Mesenchymal stem cell (in vitro differentiated cells and primary cell): ENCODE results near the gene PEMT.
A peak's percentile ranks its signal among the peaks of the same experiment; 100 is the strongest.

ENCODE experiments used
- DNase-seq: peaks from one replicate; pipeline ENCODE4 v3.0.0-alpha.2; 2013
- H2AFZ ChIP-seq: one replicate; pipeline ENCODE4 v1.6.1; 2013; ENCODE audit warnings: low read depth, mild to moderate bottlenecking, control low read depth, inconsistent platforms, low read length, moderate library complexity
- H2AK5ac ChIP-seq: 2 replicates; pipeline ENCODE4 v1.6.1; 2013; ENCODE audit warnings: low read length, moderate library complexity, mild to moderate bottlenecking, inconsistent platforms; ENCODE audit not compliant: severe bottlenecking
- H2BK120ac ChIP-seq: one replicate; pipeline ENCODE4 v1.6.1; 2013; ENCODE audit warnings: low read depth, mild to moderate bottlenecking, inconsistent platforms, low read length, moderate library complexity
- H2BK12ac ChIP-seq, 2 experiments: one replicate each; pipeline ENCODE4 v1.6.1; 2013; ENCODE audit warnings: inconsistent platforms in 2 of 2, low read length in 2 of 2, mild to moderate bottlenecking in 2 of 2, moderate library complexity in 2 of 2, control low read depth in 1 of 2
- H2BK15ac ChIP-seq: one replicate; pipeline ENCODE4 v1.6.1; 2013; ENCODE audit warnings: mild to moderate bottlenecking, low read depth, inconsistent platforms; ENCODE audit not compliant: poor library complexity, severe bottlenecking
- H2BK5ac ChIP-seq: 2 replicates; pipeline ENCODE4 v1.6.1; 2013; ENCODE audit warnings: low read depth, mild to moderate bottlenecking, low read length, control low read depth, inconsistent platforms; ENCODE audit not compliant: poor library complexity, severe bottlenecking
- H3K14ac ChIP-seq, 2 experiments: one replicate each; pipeline ENCODE4 v1.6.1; 2013; ENCODE audit warnings: inconsistent platforms in 2 of 2, low read length in 2 of 2, control low read depth in 1 of 2, mild to moderate bottlenecking in 1 of 2, moderate library complexity in 1 of 2
- H3K18ac ChIP-seq, 2 experiments: one replicate each; pipeline ENCODE4 v1.6.1; 2013; ENCODE audit warnings: inconsistent platforms in 2 of 2, low read length in 2 of 2, control low read depth in 1 of 2, low read depth in 1 of 2, mild to moderate bottlenecking in 1 of 2
- H3K23ac ChIP-seq, 2 experiments: one replicate each; pipeline ENCODE4 v1.6.1; 2013; ENCODE audit warnings: inconsistent platforms in 2 of 2, low read length in 2 of 2, mild to moderate bottlenecking in 2 of 2, moderate library complexity in 2 of 2, control low read depth in 1 of 2
- H3K27ac ChIP-seq: 2 replicates; pipeline ENCODE4 v1.5.1; 2013; ENCODE audit warnings: mild to moderate bottlenecking, moderate library complexity, low read length, control low read depth, inconsistent platforms; ENCODE audit not compliant: poor library complexity, severe bottlenecking
- H3K27me3 ChIP-seq, 2 experiments: 2 replicates each; pipeline versions ENCODE4 v1.6.1 to v1.7.0; 2013; ENCODE audit warnings: low read length in 2 of 2, mild to moderate bottlenecking in 2 of 2, moderate library complexity in 2 of 2, control low read depth in 1 of 2, inconsistent platforms in 1 of 2; ENCODE audit not compliant: control insufficient read depth in 1 of 2, insufficient read depth in 1 of 2
- H3K36me3 ChIP-seq, 2 experiments: 2 replicates each; pipeline versions ENCODE4 v1.6.1 to v1.7.0; 2013; ENCODE audit warnings: low read length in 2 of 2, control low read depth in 1 of 2, inconsistent platforms in 1 of 2, low read depth in 1 of 2, mild to moderate bottlenecking in 1 of 2; ENCODE audit not compliant: insufficient read depth in 2 of 2, control insufficient read depth in 1 of 2
- H3K4ac ChIP-seq, 2 experiments: one replicate each; pipeline ENCODE4 v1.6.1; 2013; ENCODE audit warnings: inconsistent platforms in 2 of 2, low read length in 2 of 2, mild to moderate bottlenecking in 2 of 2, moderate library complexity in 2 of 2, control low read depth in 1 of 2, low read depth in 1 of 2
- H3K4me1 ChIP-seq: 2 replicates; pipeline ENCODE4 v1.6.1; 2013; ENCODE audit warnings: low read depth, low read length, control low read depth; ENCODE audit not compliant: control insufficient read depth, insufficient read depth
- H3K4me2 ChIP-seq: 2 replicates; pipeline ENCODE4 v1.6.1; 2013; ENCODE audit warnings: low read length, mild to moderate bottlenecking, inconsistent platforms; ENCODE audit not compliant: poor library complexity, severe bottlenecking
- H3K4me3 ChIP-seq, 2 experiments: 2 replicates each; pipeline versions ENCODE4 v1.5.1 to v1.7.0; 2013; ENCODE audit warnings: low read length in 2 of 2, mild to moderate bottlenecking in 2 of 2, control low read depth in 1 of 2, low read depth in 1 of 2; ENCODE audit not compliant: insufficient read depth in 1 of 2
- H3K79me1 ChIP-seq: replicated peaks from 2 replicates; pipeline ENCODE4 v1.6.1; 2013; ENCODE audit warnings: mild to moderate bottlenecking, control low read depth, low read length, inconsistent platforms; ENCODE audit not compliant: poor library complexity, severe bottlenecking
- H3K9ac ChIP-seq: 2 replicates; pipeline ENCODE4 v1.7.0; 2013; ENCODE audit warnings: mild to moderate bottlenecking, low read length, moderate library complexity
- H3K9me3 ChIP-seq: 2 replicates; pipeline ENCODE4 v1.7.0; 2013; ENCODE audit warnings: mild to moderate bottlenecking, low read length; ENCODE audit not compliant: control insufficient read depth
- H4K8ac ChIP-seq: one replicate; pipeline ENCODE4 v1.6.1; 2013; ENCODE audit warnings: inconsistent platforms, mild to moderate bottlenecking, low read length, moderate library complexity
- H4K91ac ChIP-seq: one replicate; pipeline ENCODE4 v1.6.1; 2013; ENCODE audit warnings: mild to moderate bottlenecking, low read length, inconsistent platforms
- WGBS: methylation state at CpG from one replicate; pipeline ENCODE4 v1.1.7; 2013; ENCODE audit warnings: mixed read lengths; 5-methylcytosine and 5-hydroxymethylcytosine counted together

Gene PEMT

GRCh38 chr17:17468217-17469010 lies 123.1 kb downstream of the PEMT start:
- Histone ChIP-seq H3K27me3 (peaks cover 46 to 59% of the 10 kb centered on the region in 2 experiments), H3K36me3 (no peaks in the 10 kb centered on the region), H3K18ac (no peak overlapping the region), H2BK15ac (no peak overlapping the region), H3K4ac (no peak overlapping the region), H3K27ac (no peak overlapping the region), H4K8ac (no peak overlapping the region), H3K4me1 (no peaks in the 10 kb centered on the region), H2BK5ac (no peak overlapping the region), H2BK120ac (no peak overlapping the region), H4K91ac (no peak overlapping the region), H2AFZ (no peak overlapping the region), H3K4me3 (peak overlapping the region in 1 of 2 experiments; percentile 17), H3K14ac (no peak overlapping the region), H3K9me3 (no peaks in the 10 kb centered on the region), H3K9ac (no peak overlapping the region), H3K23ac (no peak overlapping the region), H2BK12ac (no peak overlapping the region), H2AK5ac (no peak overlapping the region), H3K79me1 (no peaks in the 10 kb centered on the region), H3K4me2 (no peak overlapping the region)
- 75% methylated on average over 5 of the region's 5 CpGs for WGBS
- no peak for DNase-seq

- Histone ChIP-seq H3K4ac (no peak overlapping the region), H2BK120ac (no peak overlapping the region), H2AK5ac (no peak overlapping the region), H3K4me1 (no peaks in the 10 kb centered on the region), H2BK15ac (no peak overlapping the region), H3K4me2 (no peak overlapping the region), H4K8ac (no peak overlapping the region), H3K9me3 (no peaks in the 10 kb centered on the region), H4K91ac (no peak overlapping the region), H3K9ac (no peak overlapping the region), H2AFZ (no peak overlapping the region), H3K18ac (no peak overlapping the region), H3K4me3 (peak overlapping the region in 1 of 2 experiments; percentile 17), H3K36me3 (no peaks in the 10 kb centered on the region), H3K79me1 (no peaks in the 10 kb centered on the region), H3K27me3 (peaks cover 49 to 58% of the 10 kb centered on the region in 2 experiments), H3K14ac (no peak overlapping the region), H3K23ac (no peak overlapping the region), H2BK12ac (no peak overlapping the region), H3K27ac (no peak overlapping the region), H2BK5ac (no peak overlapping the region)
- DNase-seq: no peak
- WGBS: 54% methylated on average over 5 of the region's 5 CpGs
Observed at GRCh38 chr17:17467720-17468119, 123.8 kb downstream of the PEMT start.

GRCh38 chr17:17467016-17467415 lies 124.5 kb downstream of the PEMT start:
- no peak overlapping the region for H3K9ac ChIP-seq
- no peak overlapping the region for H2BK12ac ChIP-seq
- no peaks in the 10 kb centered on the region for H3K79me1 ChIP-seq
- H3K27ac ChIP-seq: no peak overlapping the region
- no peaks in the 10 kb centered on the region for H3K9me3 ChIP-seq
- H3K4me1 ChIP-seq: peaks cover 2% of the 10 kb centered on the region
- no peak for DNase-seq
- H3K4me3 ChIP-seq: no peak overlapping the region
- peak overlapping the region in 1 of 2 experiments; percentile 74 for H3K23ac ChIP-seq
- H3K4me2 ChIP-seq: no peak overlapping the region
- H3K4ac ChIP-seq: no peak overlapping the region
- H2AK5ac ChIP-seq: no peak overlapping the region
- H3K18ac ChIP-seq: no peak overlapping the region
- no peak overlapping the region for H4K8ac ChIP-seq
- no peaks in the 10 kb centered on the region for H3K36me3 ChIP-seq
- no peak overlapping the region for H3K14ac ChIP-seq
- H2BK120ac ChIP-seq: no peak overlapping the region
- H3K27me3 ChIP-seq: peaks cover 46 to 60% of the 10 kb centered on the region in 2 experiments
- H2BK5ac ChIP-seq: no peak overlapping the region
- WGBS: 77% methylated on average over 5 of the region's 5 CpGs
- no peak overlapping the region for H4K91ac ChIP-seq
- no peak overlapping the region for H2AFZ ChIP-seq
- H2BK15ac ChIP-seq: no peak overlapping the region

- WGBS: 30% methylated on average over 3 of the region's 5 CpGs
Observed at GRCh38 chr17:17466511-17466910, 125.0 kb downstream of the PEMT start.

More at GRCh38 chr17:17466511-17466910, 125.0 kb downstream of the PEMT start:
- no peak overlapping the region for H2BK5ac ChIP-seq
- no peaks in the 10 kb centered on the region for H3K79me1 ChIP-seq
- H3K18ac ChIP-seq: no peak overlapping the region
- no peaks in the 10 kb centered on the region for H3K9me3 ChIP-seq
- DNase-seq: no peak
- H3K36me3 ChIP-seq: no peaks in the 10 kb centered on the region
- no peak overlapping the region for H2BK12ac ChIP-seq
- peaks cover 2% of the 10 kb centered on the region for H3K4me1 ChIP-seq
- H3K27me3 ChIP-seq: peaks cover 48 to 63% of the 10 kb centered on the region in 2 experiments
- H3K4ac ChIP-seq: no peak overlapping the region
- no peak overlapping the region for H3K27ac ChIP-seq
- H2AFZ ChIP-seq: no peak overlapping the region
- H3K4me3 ChIP-seq: no peak overlapping the region
- H3K9ac ChIP-seq: no peak overlapping the region
- H4K8ac ChIP-seq: no peak overlapping the region
- H3K4me2 ChIP-seq: no peak overlapping the region
- H2BK120ac ChIP-seq: no peak overlapping the region
- H3K14ac ChIP-seq: no peak overlapping the region
- H2AK5ac ChIP-seq: no peak overlapping the region
- no peak overlapping the region for H3K23ac ChIP-seq
- H2BK15ac ChIP-seq: no peak overlapping the region
- H4K91ac ChIP-seq: no peak overlapping the region
